ENCODE results near the gene CADPS2.

The CADPS2 gene

DNA sequence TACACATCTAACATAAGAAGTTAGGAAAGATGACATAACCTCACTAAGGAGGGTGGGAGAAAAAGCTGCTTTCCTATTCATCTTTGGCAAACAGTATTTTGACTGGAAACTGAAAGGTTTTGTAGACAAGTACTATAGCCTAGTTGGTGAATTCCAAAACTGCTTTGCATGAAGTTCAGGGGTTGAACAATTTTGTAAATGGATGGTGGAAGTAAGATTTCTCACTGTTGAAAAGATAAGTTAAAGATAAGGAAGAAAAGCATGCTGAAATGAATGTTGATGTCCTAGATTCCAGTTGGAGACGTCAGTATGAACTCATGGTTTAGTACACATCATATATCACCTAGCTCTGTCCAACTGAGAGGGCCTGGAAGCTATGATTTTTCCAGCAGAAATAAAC is 422.6 kb downstream of the CADPS2 start:
- no peak overlapping the region for H3K4me3 ChIP-seq (ENCODE audit: low read depth, low read length)
- peak; percentile 6 for DNase-seq (ENCODE audit: low read depth)
- no peak for TF ChIP-seq CTCF (conservative IDR thresholded peaks at IDR 0.05; ENCODE audit: low read depth, low read length)

DNA sequence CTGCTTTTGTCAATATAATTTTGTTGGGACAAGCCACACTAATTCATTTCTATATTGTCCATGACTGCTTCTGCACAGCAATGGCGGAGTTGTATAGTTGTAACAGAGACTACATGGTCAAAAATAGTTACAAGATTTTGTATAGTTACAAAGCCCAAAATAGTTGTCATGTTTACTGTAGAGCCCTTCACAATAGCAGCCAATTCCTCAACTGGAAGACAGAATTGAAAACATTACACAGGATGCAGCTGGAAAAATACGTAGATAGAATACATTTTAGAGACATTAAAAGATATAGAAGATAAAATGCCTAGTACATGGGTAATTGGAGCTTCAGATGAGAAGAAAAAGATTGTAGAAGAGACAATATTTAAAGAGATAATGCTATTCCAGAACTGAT is 425.3 kb downstream of the CADPS2 start:
- H3K4me3 ChIP-seq (ENCODE audit: low read depth, low read length): no peak overlapping the region
- DNase-seq (ENCODE audit: low read depth): no peak
- TF ChIP-seq CTCF (conservative IDR thresholded peaks at IDR 0.05; ENCODE audit: low read depth, low read length): no peak

- DNase-seq (ENCODE audit: low read depth): no peak
- no peak overlapping the region for H3K4me3 ChIP-seq (ENCODE audit: low read depth, low read length)
- no peak for TF ChIP-seq CTCF (conservative IDR thresholded peaks at IDR 0.05; ENCODE audit: low read depth, low read length)
Measured at GRCh38 chr7:122457969-122458368, 428.3 kb downstream of the CADPS2 start.

- TF ChIP-seq CTCF (conservative IDR thresholded peaks at IDR 0.05; ENCODE audit: low read depth, low read length): no peak
- DNase-seq (ENCODE audit: low read depth): no peak
- H3K4me3 ChIP-seq (ENCODE audit: low read depth, low read length): no peak overlapping the region
Measured at GRCh38 chr7:122457325-122457724, 428.9 kb downstream of the CADPS2 start.

GRCh38 chr7:122454776-122455507 is 431.3 kb downstream of the CADPS2 start:
- no peak for DNase-seq (ENCODE audit: low read depth)
- H3K4me3 ChIP-seq (ENCODE audit: low read depth, low read length): no peak overlapping the region
- TF ChIP-seq CTCF (conservative IDR thresholded peaks at IDR 0.05; ENCODE audit: low read depth, low read length): no peak

GRCh38 chr7:122453432-122453831 is 432.8 kb downstream of the CADPS2 start:
- no peak for DNase-seq (ENCODE audit: low read depth)
- no peak for TF ChIP-seq CTCF (conservative IDR thresholded peaks at IDR 0.05; ENCODE audit: low read depth, low read length)
- no peak overlapping the region for H3K4me3 ChIP-seq (ENCODE audit: low read depth, low read length)

- H3K4me3 ChIP-seq (ENCODE audit: low read depth, low read length): no peak overlapping the region
- DNase-seq (ENCODE audit: low read depth): no peak
- no peak for TF ChIP-seq CTCF (conservative IDR thresholded peaks at IDR 0.05; ENCODE audit: low read depth, low read length)
Measured at GRCh38 chr7:122448893-122449589, 437.2 kb downstream of the CADPS2 start.
